HTERT RPE-1 (cell line): ENCODE data around the gene FBXL20.
"Not testable (repeated sequence)": the region's sequence is repeated elsewhere in the genome, so short reads cannot be mapped to it uniquely, and the experiment has no call there.

Experiments used
- in situ Hi-C: fragments of 300-500 bp; cut with MboI; formaldehyde crosslinking; loops from 4 replicates; pipeline ENCODE4 v1.14.3; 2020; ENCODE audit warnings: low sequenced_read_pairs

FBXL20 gene, protein sequence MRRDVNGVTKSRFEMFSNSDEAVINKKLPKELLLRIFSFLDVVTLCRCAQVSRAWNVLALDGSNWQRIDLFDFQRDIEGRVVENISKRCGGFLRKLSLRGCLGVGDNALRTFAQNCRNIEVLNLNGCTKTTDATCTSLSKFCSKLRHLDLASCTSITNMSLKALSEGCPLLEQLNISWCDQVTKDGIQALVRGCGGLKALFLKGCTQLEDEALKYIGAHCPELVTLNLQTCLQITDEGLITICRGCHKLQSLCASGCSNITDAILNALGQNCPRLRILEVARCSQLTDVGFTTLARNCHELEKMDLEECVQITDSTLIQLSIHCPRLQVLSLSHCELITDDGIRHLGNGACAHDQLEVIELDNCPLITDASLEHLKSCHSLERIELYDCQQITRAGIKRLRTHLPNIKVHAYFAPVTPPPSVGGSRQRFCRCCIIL

DNA sequence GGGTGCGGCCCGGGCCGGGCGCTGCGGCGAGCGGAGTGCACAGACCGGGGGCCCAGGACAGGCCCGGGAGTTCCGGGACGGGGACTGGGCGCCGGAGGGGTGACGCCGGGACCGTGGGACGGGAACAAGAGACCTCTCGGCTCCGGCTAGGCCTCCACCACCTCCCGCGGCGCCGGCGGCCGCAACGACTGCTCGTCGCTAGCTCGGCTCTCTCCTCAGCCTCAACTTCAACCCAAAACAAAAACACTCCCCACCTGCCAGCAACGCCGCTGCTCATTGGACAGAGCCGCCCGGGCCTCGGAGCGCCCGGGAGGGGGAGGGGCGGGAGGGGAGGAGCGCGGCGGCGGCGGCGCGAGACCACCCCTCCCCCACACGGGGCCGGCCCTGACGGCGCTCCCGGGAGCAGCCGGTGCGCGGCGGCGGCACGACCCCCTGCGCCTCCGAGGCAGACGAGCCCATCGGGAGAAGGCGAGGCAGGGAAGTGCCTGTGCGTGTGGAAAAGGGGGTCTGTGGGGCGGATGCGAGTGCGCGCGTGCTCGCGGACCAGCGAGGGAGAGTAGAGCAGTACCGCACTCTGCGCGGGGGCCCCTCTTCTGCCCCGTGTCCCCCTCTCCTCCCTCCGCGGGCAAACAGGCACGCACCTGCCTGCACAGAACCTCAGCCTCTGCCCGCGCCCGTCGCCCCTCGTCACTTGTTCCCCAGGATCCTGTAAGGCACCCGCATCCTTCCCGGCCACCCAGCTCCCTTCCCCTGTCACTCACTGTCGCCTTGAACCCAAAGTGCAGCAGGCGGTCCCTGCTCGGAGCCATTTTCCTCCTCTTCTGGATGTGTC is at the start of gene FBXL20:
Gene FBXL20, minus strand, starts transcription at position 215 of the 832 bp plus-strand sequence. CDS start 224 bp downstream, outside the sequence.
- in situ Hi-C loops: no loop called here

DNA sequence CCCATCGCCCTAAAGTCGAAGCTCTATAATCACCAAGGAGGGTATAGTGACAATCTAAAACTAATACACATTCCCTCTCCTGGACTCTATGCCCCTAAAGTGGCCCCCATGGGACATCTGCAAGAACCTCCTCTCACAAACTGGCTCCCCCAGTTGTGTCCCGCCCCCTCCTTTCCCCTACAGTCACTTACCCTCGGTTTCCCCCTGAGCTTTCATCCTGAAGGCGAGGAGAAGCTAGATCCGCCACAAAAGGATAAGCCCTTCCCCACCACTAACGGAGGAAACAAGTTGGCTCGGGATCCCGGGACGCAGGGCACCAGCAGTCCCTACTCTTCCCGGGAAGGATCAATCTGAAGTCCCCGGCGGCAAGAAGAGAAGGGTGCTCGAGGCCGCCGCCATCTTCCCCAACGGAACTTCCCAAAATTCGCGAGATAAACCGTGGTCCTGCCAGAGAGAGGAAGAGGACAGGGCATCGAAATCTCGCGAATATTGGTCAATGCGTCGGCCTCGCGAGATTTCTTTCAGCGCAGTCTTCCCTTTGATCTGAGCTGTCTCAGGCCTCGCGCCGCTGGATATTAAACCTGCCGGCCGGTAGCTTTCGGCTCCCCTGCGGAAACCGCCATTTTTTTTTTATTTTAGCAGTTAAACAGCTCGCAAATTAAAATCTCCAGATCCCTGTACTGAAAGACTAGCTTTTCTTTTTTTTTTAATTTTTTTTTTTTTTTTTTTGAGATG is 49.6 kb upstream of the FBXL20 start, which contains the start of gene MED1:
Gene MED1, minus strand, starts transcription at position 417 of the 735 bp plus-strand sequence. Its CDS starts 201 bp downstream, at position 216.
- in situ Hi-C loops: no loop called here

DNA sequence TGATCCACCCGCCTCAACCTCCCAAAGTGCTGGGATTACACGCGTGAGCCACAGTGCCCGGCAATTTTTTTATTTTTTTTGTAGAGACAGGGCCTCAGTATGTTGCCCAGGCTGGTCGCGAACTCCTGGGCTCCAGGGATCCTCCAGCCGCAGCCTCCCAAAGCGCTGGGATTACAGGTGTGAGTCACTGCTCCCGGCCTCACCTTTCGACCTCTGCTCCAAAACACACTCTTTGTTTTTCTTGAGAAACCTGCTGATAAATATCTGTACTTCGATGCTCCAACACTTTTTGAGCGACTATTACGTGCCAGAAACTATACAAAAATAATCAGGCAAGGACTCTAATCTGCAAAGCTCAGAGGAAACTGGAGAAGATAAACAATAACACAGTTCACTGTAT is 48.6 kb upstream of the FBXL20 start:
- in situ Hi-C loops: no loop called here

DNA sequence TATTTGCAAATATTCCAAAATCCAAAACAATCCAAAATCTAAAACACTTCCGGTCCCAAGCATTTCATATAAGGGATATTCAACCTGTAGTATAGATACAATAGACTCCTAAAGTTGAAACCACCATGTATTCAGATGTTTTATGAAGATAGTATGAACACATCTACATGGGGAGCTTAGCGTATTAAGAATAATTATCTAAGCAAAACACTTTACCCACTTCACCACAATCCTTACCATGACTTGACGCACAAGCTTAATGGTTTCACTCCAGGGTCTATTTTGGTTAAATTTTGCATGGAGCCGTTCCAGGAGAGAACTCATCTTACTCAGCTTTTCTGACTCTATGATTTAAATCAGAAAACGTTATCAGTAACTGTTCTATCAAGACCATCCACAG is 46.1 kb upstream of the FBXL20 start:
- in situ Hi-C loops: no loop called here

DNA sequence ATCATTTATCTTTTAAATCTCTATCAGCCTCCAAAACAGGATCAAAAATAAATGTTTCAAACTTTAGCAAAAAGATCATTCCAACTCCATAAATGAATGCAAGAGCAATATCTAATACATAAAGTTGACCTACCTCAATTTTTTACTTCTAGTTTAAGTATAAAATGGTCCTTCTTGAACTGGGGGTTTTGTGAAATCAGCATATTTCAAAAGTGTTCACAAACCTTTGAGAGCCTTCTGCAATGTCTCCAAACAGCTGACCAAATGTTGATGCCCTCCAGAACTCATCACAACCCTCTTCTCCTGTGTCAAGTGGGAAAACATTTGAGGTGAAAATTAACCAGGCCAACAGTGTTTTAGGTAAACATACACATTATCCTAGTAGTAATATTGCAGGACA is 41.9 kb upstream of the FBXL20 start:
- in situ Hi-C loops: no loop called here

DNA sequence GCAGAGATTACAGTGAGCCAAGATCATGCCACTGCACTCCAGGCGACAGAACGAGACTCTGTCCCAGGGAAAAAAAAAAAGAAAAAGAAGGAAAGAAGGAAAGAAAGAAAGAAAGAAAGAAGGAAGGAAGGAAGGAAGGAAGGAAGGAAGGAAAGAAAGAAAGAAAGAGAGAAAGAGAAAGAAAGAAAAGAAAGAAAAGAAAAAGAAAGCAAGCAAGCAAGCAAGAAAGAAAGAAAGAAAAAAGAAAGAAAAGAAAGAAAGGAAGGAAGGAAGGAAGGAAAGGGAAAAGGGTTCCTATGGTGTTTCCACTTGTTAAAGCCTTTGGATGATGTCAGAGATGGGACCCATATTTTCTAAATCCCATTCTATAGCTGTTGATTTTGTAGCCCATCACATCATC is 38.4 kb upstream of the FBXL20 start:
- in situ Hi-C loops: not testable (repeated sequence)

DNA sequence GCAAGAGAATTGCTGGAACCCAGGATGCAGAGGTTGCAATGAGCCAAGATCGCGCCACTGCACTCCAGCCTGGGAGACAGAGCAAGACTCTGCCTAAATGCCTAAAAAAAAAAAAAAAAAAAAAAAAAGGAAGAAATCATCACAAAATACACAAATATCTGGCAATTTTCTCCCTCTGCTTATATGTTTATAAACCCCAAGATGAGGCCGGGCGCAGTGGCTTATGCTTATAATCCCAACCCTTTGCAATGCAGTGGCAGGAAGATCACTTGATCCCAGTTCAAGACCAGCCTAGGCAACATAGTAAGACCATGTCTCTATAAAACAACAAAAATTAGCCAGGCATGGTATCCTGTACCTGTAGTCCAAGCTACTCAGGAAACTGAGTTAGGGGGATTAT is 28.2 kb upstream of the FBXL20 start:
- in situ Hi-C loops: no loop called here

DNA sequence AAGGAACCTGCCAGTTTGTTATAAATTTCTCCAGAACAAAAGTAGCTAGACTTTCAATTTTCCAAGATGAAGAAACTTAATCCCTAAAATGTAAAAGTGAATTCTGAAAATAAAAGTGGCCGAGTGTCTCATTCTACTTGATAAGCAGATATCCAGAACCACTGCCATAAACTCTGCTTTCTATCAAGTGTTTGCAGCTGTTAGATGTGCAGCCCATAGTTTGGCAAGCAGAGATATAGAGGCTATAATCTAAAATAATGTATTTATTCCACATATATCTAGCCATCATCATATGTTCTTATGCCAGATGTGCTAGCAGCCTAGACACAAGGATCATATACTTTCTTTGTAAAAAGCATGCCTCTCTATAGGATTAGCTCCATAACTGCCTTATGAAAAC is 14.7 kb upstream of the FBXL20 start:
- in situ Hi-C loops: no loop called here

DNA sequence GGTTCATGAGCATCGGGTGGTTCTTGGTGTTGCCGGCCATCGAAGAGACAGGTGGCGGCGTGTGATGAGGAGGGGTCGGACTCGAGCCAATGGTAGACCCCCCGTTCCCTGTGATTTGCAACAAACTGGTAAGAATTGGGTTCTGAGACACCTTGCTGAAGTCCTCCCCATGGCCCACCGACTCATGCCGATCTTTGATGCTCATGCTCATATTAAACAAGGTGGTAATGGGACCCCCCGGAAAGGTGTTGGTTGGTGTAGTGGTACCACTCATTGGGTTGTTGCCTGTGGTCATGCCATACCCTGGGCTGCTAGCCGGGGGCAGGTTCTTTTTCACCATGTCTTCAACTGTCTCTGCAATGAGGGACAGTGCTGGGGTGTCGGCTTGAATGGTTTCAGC is 8.9 kb upstream of the FBXL20 start:
- in situ Hi-C loops: no loop called here

DNA sequence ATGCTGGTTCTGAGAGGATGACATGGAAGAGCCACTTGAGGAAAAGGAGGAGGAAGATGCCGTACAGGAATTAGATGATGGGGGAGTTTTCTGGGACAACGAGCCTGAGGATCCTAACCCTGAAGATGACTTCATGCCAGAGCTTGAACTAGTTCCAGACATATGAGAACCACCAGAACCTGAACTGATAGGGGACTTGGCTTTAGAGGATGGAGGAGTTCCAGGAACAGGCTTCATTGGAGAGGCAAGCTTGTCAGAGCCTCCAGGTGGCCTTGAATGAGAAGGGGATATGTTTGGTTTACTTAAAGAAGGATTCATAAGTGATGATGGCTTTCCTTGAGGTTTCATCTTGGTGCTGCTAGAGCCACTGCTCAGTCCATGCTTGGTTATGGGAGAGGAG is 6.9 kb upstream of the FBXL20 start:
- in situ Hi-C loops: no loop called here

DNA sequence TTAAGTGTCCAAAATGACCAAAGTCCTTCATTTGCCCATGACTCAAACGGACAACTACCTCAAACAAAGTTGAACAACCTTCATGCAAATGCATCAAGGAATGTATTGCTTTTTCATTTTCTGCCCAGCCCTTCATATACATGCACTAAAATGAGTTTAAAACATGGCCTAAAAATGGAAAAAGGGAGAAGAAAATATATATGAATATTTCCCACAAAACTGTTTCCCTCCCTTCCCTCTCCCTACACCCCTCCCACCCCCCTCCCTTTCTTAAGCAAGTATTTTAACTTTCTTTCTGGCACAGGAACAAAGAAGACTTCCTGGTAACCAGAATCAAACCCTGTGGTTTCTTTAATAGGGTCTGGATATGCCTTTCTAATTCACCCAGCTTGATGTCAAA is 5.5 kb upstream of the FBXL20 start:
- in situ Hi-C loops: no loop called here

DNA sequence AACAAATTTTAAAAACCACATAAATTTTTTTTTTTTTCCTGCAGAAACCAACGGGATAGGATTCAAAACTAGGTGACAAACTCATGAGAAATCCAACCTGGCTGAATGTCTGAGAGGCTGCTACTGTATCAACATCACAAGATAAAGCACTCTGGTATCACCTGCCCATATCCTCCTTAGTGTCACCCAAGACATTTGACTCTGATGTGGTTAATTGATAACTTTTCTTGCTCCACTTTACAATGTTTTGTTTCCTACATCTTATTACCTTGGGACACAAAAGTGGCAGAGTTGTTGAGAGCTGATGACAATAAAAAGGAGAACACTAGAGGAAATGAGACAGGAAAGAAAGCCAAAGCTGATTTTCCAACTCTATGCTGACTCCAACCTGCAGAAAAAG is 4.0 kb upstream of the FBXL20 start:
- in situ Hi-C loops: no loop called here

DNA sequence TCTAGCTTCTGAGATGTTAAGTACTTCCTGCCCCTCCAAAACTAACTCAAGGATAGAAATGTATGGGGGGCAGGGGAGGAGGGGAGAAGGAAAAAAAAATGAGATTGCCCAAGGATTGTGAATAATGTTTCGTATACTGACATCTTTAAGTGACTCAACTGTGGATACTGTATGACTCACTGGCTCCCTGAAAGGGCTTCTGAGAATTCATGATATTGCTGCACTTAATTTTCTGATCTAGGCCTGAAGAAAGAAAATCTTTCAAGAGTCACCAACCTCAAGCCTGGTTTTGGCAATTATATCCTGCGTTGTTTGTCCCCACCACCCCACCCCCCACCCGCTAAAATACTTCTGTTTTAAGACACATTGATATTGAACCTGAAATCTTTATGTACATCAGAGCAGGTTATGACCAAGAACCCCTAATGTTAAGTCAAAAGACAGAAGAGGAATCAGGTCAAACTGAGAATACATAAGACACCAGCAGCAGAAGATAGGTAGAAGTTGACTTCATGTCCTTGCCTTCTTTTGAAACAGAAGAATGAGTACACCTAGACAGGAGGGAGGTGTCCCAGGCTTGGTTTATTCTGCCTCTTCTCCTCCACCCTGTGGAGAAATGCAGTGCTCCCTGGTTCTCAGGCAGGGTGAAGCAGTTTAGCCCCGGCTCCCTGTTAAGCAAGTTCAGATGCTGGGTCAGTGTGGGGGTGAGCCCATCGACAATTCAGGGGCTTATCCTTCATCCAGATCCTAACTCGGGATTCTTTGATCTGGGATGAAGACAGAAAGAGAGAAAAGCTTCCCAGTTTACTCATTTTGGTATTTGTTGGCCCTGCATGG is 3.3 kb upstream of the FBXL20 start:
- in situ Hi-C loops: no loop called here

DNA sequence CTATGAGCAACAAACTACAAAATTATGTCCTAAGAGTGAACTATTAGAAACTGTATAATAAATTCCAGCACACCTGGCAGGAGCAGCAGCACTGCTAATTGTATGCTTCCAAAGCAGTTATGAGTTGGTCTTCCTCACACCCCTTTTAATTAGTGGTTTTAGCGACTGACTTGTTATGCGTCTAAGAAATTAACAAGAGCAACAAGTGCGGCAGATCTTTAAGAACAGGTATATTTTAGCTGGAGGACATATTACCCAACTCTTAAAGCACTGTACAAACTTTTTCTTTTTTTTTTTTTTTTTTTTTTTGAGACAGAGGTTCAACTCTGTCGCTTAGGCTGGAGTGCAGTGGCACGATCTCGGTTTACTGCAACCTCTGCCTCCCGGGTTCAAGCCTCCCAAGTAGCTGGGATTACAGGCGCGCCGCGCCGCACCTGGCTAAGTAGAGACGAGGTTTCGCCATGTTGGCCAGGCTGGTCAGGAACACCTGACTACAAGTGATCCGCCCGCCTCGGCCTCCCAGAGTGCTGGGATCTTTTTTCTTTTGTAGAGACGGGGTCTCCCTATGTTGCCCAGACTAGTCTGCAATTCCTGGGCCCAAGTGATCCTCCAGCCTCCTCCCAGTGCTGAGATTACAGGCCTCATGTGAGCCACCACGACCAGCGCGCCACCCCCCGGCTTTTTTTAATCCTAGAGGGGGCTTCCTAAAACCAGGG is 1.6 kb upstream of the FBXL20 start:
- in situ Hi-C loops: no loop called here

DNA sequence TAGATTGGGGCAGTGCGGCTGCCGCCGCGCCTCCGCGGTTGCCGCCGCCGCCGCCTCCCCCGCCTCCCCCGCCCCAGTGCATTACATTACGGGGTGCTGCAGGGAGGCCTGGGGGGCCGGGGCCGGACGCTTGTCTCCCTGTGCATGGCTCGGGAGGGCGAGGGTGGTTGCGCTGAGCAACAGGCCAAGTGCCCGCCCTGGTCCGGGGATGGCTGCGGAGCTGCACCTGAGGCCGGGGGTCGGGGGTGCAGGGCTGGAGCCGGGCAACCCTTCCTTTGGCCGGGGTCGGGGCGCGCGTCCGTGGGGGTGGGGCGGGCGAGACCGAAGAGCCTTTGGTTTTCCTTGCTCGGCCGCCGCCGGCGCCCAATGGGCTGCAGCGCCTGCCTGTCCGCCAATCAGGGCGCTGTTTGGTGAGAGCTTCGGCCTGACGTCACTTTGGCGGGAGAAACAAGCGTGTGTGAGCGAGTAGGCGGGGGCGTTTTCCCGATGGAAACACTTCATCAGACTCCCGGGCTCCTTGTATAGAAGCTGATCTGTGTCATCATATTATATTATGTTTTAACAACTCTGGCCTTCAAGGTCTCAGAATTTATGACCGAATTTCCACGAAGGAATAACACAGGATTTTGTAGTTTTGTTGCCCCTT is 941 bp upstream of the FBXL20 start:
- in situ Hi-C loops: no loop called here

DNA sequence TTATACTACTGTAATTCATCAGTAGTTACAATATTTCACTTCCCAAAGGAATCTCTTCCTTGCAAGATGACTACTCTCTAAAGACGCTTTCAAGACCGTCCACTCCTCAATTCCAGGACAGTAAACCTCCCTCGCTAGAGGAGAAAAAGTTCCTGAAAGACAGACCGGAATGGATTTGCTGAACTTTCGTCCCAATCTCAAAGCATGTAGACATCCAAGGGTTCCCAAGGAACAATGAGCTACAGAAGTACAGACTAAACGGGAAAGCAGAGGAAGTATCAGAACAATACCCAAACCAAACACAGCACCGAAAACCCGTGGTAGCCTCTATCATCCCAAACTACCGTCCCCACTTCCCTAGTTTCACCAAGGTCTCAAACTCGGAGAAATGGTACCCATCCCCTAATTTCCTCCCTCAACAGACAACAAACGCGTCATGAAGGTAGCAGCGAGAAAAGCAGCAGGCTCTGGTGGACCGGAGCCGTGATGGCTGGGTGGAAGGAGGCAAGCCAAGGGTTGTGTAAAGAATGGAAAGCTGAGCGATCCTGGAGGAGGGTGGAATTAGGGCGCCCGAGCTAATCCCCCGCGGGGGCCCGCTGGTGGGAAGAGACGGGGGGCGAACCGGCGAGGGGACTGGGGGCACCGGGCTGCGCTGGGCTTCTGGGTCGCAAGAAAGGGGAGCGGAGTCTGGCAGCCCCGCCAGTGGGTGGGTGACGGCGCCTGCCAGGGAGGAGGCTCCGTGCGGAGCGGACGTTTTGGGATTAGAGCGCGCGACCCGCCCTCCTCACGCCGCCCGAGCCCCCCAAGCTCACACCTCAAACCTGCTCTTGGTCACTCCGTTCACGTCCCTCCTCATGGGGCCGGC is 647 bp downstream of the FBXL20 start:
- in situ Hi-C loops: no loop called here

DNA sequence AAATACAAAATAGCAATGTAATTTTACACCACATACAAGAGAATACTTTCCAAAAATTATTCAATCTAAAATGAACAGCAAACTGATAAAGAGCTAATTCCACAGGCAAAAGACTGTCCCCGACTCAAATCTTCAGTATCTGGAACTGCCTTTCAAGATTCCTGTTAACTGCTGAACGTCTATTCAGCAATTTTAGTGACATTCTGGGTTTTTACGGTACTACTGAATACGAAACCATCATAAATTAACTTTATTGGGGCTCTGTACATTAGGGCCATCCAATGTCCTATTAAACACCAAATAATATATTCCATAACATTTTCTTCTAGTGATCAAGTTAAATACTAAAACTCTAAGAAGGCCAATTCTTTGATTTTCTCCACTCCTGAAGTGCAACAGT is 1.6 kb downstream of the FBXL20 start:
- in situ Hi-C loops: no loop called here

DNA sequence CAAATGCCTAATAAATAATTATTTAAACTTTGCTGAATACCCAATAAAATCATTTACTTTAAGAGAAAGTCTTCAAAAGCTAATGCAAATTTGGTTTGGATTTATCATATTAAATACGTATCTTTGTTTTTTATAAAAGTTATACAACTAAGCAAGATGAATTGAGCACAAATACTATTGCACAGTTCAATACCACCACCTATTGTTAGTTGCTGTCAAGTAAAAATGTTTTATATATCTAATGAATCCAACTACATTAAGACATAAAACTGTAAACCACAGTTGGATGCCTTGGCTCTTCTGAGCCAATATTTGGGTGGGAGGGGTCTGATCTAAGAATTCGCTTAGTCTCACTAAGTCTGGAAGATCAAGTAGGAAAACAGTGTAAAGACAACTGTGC is 7.7 kb downstream of the FBXL20 start:
- in situ Hi-C loops: no loop called here
